Psoas muscle (tissue), 8 donors: ENCODE measurements around the gene LKAAEAR1. TPM values are rescaled to one million over a fixed set of nuclear protein-coding genes. Genes with fewer than 3 reads are reported as not detected.

Experiments used
- ATAC-seq, 4 donors: fragments of 200-7000 bp; cut with Tn5 transposase; one replicate each; pipeline ENCODE4 v1.9.1; 2020; ENCODE audit warnings: moderate library complexity in 3 of 4, mild to moderate bottlenecking in 2 of 4
- DNase-seq, 2 donors: peaks; one replicate each; pipeline ENCODE4 v3.0.0-alpha.2; 2020
- H3K27ac ChIP-seq: fragments of 200-600 bp; one replicate; pipeline ENCODE4 v1.8.0; 2022
- H3K27me3 ChIP-seq, 3 donors: fragments of 200-600 bp in 1 of 3; one replicate each; pipeline versions ENCODE4 v1.6.1 to v1.8.0; 2013 to 2022; ENCODE audit warnings: low read length in 2 of 3, mild to moderate bottlenecking in 2 of 3, moderate library complexity in 1 of 3; ENCODE audit not compliant: insufficient read depth in 3 of 3
- H3K36me3 ChIP-seq, 2 donors: fragments of 200-600 bp in 1 of 2; one replicate each; pipeline versions ENCODE4 v1.6.1 to v1.8.0; 2013 to 2022; ENCODE audit warnings: low read depth in 1 of 2, mild to moderate bottlenecking in 1 of 2, moderate library complexity in 1 of 2; ENCODE audit not compliant: insufficient read depth in 1 of 2
- H3K4me1 ChIP-seq: fragments of 200-600 bp; one replicate; pipeline ENCODE4 v1.8.0; 2022
- H3K4me3 ChIP-seq: fragments of 200-600 bp; one replicate; pipeline ENCODE4 v1.8.0; 2022; ENCODE audit warnings: mild to moderate bottlenecking
- H3K9me3 ChIP-seq: fragments of 200-600 bp; one replicate; pipeline ENCODE4 v1.8.0; 2022
- CTCF ChIP-seq: fragments of 200-600 bp; IDR thresholded peaks from one replicate; pipeline ENCODE4 v1.8.0; 2022; ENCODE audit warnings: antibody characterized with exemption
- WGBS, 3 donors: extraction: QIAGEN DNeasy Blood & Tissue Kit; methylation state at CpG; one replicate each; pipeline versions ENCODE4 v1.1.6 to v1.1.7; 2013; 5-methylcytosine and 5-hydroxymethylcytosine counted together
- intact Hi-C, 2 donors: fragments of 100-400 bp; cut with DNase I; formaldehyde crosslinking; loops; one replicate each; pipeline versions ENCODE4 v1.11.0 to v1.14.2; 2022
- polyA plus RNA-seq, 3 donors: library from polyadenylated mRNA; stranded (reverse); fragments of 200-250 nt; gene quantifications; one replicate each; pipeline ENCODE4 v1.2.3, GENCODE V29; 2013
- total RNA-seq, 4 donors: library from RNA; stranded (reverse); fragmentation: NEBNext Ultra II Directional in 2 of 4; extraction: Animal tissue kit (Norgen Biotek cat#: 25700) in 2 of 4; gene quantifications; one replicate each; pipeline versions ENCODE4 v1.2.1 to v1.2.4, GENCODE V29; 2021 to 2023
- donor health status: healthy with polysubstance abuse.
- donor health status: DM: no; HTN: no; CAD: no; lungs with moderate emphysema.
- donor health status: Bipolar disorder and iron deficiency.
- donor health status: healthy.
- donor health status: DM: yes; HTN: yes; CAD: no.
- donor health status: DM: no; HTN: no; CAD: no.
- donor health status: DM: no; HTN: no; CAD: no.
- donor health status: DM: yes; HTN: yes; CAD: no.

The LKAAEAR1 gene
- total and polyA plus RNA-seq, 7 donors: not detected

DNA sequence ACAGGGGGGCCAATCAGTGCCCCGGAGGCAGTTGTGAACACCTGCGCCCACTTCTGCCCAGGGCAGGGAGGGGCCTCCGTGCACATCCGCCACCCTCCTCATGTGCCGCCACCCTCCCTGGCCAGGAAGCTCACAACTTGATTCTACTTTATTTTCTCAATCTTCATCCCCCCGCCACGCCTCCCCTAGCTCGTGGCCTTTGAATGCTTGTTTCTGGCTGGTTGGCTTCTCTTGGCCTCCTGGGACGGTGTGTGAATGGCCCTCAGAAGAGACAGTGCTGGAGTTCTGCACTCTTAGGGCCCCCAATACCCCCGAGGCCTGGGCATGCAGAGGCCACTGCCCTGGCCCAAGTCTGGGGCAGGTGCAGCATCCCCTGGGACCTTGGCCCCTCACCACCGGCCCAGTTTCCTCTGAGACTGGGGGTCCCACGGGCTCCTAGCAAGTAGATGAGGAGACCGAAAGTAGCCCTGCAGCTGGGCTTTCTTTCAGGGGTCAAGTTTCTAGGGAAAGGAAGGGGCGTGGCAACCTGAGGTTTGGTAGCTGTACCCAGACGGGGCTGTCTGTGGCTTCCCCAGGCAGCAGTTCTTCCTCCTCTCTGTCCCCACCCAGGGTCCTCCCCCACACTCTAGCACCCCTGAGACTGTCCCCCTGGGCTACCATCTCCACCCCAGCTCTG is 6.2 kb downstream of the LKAAEAR1 start:
- no peak for DNase-seq
- intact Hi-C loops: no loop called here
- no peak for ATAC-seq
- peaks cover 0 to 6% (median 2%) of the 10 kb centered on the region in 3 donors for H3K27me3 ChIP-seq
- H3K4me1 ChIP-seq: peaks cover 10% of the 10 kb centered on the region
- peaks cover 0 to 10% of the 10 kb centered on the region in 2 donors for H3K36me3 ChIP-seq
- TF ChIP-seq CTCF: no peak
- 58 to 71% (median 64%) methylated on average over 15 of the region's 15 CpGs for WGBS, 3 donors
- peak overlapping the region; percentile 76 for H3K4me3 ChIP-seq
- H3K27ac ChIP-seq: no peak overlapping the region
- H3K9me3 ChIP-seq: no peaks in the 10 kb centered on the region

DNA sequence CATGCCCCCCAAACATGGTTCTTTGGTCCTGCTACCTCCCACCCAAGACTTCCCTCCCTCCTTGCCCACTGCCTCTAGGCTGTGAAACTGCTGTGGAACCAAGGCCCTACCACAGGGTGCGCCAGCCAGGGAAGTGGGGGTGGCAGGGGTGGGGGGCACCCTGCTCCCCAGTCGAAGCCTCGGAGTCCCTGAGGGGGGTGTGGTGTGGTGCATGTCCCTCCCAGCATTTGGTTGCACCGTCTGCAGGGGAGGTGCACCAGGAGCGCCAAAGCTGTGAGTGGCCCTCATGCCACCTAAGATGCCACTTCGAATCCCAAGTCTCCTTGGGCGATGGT is 6.7 kb downstream of the LKAAEAR1 start:
- Histone ChIP-seq H3K36me3 (peaks cover 0 to 10% of the 10 kb centered on the region in 2 donors), H3K4me3 (peak overlapping the region; percentile 76), H3K27me3 (peaks cover 0 to 4% (median 2%) of the 10 kb centered on the region in 3 donors), H3K9me3 (no peaks in the 10 kb centered on the region), H3K4me1 (peaks cover 10% of the 10 kb centered on the region), H3K27ac (no peak overlapping the region)
- intact Hi-C loops: no loop called here
- ATAC-seq (no peak), DNase-seq (no peak)
- TF ChIP-seq CTCF: no peak
- 79 to 90% (median 84%) methylated on average over 6 to 7 of the region's 7 CpGs for WGBS, 3 donors

DNA sequence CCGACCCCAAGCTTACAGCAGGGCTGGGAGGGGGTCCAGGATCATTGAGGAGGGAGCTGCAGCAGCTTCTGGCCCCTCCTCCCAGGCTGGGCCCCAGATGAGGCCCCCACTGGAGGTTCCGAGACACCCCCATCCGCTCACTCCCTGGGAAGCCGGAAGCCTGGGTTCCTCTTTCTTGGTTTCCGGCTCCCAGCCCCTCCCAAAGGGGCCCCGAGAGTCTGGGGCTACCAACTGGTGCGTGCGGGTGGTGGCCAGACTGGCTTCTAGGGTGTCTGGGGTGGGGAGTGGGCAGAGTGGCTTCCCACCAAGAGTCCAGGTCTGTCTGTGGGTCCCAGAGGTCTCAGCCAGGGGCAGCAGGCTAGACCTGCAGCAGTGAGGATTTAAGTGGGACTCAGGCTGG is 7.1 kb downstream of the LKAAEAR1 start:
- DNase-seq: no peak
- peaks cover 0 to 10% of the 10 kb centered on the region in 2 donors for H3K36me3 ChIP-seq
- peaks cover 10% of the 10 kb centered on the region for H3K4me1 ChIP-seq
- no peak for TF ChIP-seq CTCF
- H3K27ac ChIP-seq: no peak overlapping the region
- intact Hi-C loops: no loop called here
- peak overlapping the region; percentile 76 for H3K4me3 ChIP-seq
- 88 to 93% (median 89%) methylated on average over 8 of the region's 8 CpGs for WGBS, 3 donors
- ATAC-seq: no peak
- H3K9me3 ChIP-seq: no peaks in the 10 kb centered on the region
- peaks cover 0 to 2% (median 0%) of the 10 kb centered on the region in 3 donors for H3K27me3 ChIP-seq

DNA sequence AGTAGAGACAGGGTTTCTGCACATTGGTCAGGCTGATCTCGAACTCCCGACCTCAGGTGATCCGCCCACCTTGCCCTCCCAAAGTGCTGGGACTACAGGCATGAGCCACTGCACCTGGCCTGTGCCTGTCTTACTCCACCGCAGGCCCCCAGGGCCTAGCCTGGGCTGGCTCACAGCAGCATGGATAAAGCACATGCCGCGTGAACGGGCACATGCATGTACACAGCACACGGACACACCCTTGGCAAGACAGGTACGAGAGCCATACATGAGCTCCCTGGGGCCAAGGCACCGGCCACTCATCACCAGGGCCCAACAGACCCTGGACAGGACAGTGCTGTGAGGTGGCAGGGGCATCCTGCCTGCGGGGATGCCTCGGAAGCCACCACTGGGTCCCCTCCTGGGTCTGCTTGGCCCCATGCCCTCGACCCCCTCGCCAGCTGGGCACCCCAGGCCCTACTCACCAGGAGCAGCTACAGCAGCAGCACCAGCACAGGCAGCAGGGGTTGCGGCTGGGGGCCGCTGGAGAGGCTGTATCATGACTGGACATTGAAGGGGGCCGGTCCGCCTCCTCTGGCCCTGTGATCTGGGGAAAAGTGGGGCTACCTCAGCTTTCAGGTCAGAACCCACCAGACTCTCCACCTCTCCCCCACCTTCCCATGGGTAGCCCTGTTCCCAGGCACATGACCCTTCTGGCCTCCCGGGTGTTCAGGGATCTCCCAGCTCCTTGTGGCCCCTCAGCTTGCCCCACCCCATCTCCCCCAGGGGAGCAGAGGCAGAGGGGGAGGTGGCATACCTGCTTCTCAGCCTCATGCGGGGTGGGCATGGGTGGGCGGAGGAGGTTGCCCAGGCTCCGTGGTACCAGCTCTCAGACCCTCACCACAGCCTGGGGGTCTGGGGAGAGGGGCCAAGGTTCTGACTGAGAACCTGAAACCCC is 7.9 kb downstream of the LKAAEAR1 start:
- intact Hi-C loops: no loop called here
- Histone ChIP-seq H3K4me3 (peak overlapping the region; percentile 76), H3K4me1 (peaks cover 10% of the 10 kb centered on the region), H3K27me3 (peaks cover 0 to 2% (median 0%) of the 10 kb centered on the region in 3 donors), H3K9me3 (no peaks in the 10 kb centered on the region), H3K36me3 (peaks cover 0 to 10% of the 10 kb centered on the region in 2 donors), H3K27ac (no peak overlapping the region)
- 91 to 95% (median 93%) methylated on average over 19 to 22 of the region's 22 CpGs for WGBS, 3 donors
- DNase-seq (no peak), ATAC-seq (no peak)
- no peak for TF ChIP-seq CTCF
